ENCODE data around the gene UHMK1. TPM values are rescaled to one million over a fixed set of nuclear protein-coding genes. Genes with fewer than 3 reads are reported as not detected.
A peak's percentile ranks its signal among the peaks of the same experiment; 100 is the strongest.

UHMK1 gene
- total and polyA plus RNA-seq, 2 of the 4 experiments (the other 2 are of a cell fraction), result 15.6 to 57.9 TPM

- peak overlapping the region; percentile 97; the same call in 1 of the 2 replicates for H2BK120ac ChIP-seq (ENCODE audit: low read depth, low read length)
- no peak overlapping the region for H4K91ac ChIP-seq (ENCODE audit: insufficient read depth, low read depth, low read length)
- no peak overlapping the region for H4K5ac ChIP-seq (ENCODE audit: low read depth, low read length)
- BruUV-seq (replicated peaks), result no TSS peak
- WGBS, 2 experiments (ENCODE audit: extremely low coverage in 2 of 2, insufficient read length in 1 of 2), result 100% methylated on average over 1 of the region's 3 CpGs; no CpG with 5 or more reads in 1 of the 2 experiments
- no peak overlapping the region for H3K23ac ChIP-seq (ENCODE audit: low read depth, low read length)
- H3K18ac ChIP-seq (ENCODE audit: low read depth, low read length), result no peak overlapping the region
- no peak for DNase-seq
- H3K36me3 ChIP-seq (ENCODE audit: control insufficient read depth, insufficient read depth, low read length), result no peaks in the 10 kb centered on the region
- H3K4me1 ChIP-seq (ENCODE audit: control insufficient read depth, insufficient read depth, low read length), result peaks cover 9% of the 10 kb centered on the region
- no peak overlapping the region for H4K8ac ChIP-seq (ENCODE audit: low read depth in 2 of 2, low read length in 2 of 2)
- H3K9me3 ChIP-seq (ENCODE audit: control insufficient read depth, insufficient read depth, low read length), result no peaks in the 10 kb centered on the region
- in situ Hi-C loops (cut with MboI; ENCODE audit: low sequenced_read_pairs) (no loop called here), dilution Hi-C loops (cut with HindIII; ENCODE audit: low sequenced_read_pairs, unreplicated experiment) (no loop called here), intact Hi-C loops (cut with micrococcal nuclease) (no loop called here)
- H4K20me1 ChIP-seq (ENCODE audit: insufficient read depth, low read length), result no peaks in the 10 kb centered on the region
- no peak overlapping the region for H2AFZ ChIP-seq (replicated peaks; ENCODE audit: low read length, poor library complexity)
- H3K27me3 ChIP-seq (ENCODE audit: control insufficient read depth, insufficient read depth, low read length), result no peaks in the 10 kb centered on the region
- no peak overlapping the region for H3K9ac ChIP-seq (ENCODE audit: low read depth, low read length)
- H3K56ac ChIP-seq (ENCODE audit: extremely low read depth, insufficient read depth, low read length), result no peak overlapping the region
- H2BK15ac ChIP-seq (ENCODE audit: low read depth, low read length), result peak overlapping the region; percentile 87; the same call in 1 of the 3 replicates
- peak overlapping the region; percentile 96 for H2BK5ac ChIP-seq (ENCODE audit: low read depth, low read length, poor library complexity, severe bottlenecking)
- TF ChIP-seq SMC3 (IDR thresholded peaks at IDR 0.05; ENCODE audit: low read depth, low read length) (no peak), RCOR1 (IDR thresholded peaks at IDR 0.05; ENCODE audit: insufficient replicate concordance, low read length) (no peak), MAFK (IDR thresholded peaks at IDR 0.05; ENCODE audit: low read depth, low read length) (no peak), USF2 (IDR thresholded peaks at IDR 0.05; ENCODE audit: low read depth, low read length) (no peak), RFX5 (IDR thresholded peaks at IDR 0.05; ENCODE audit: low read depth, low read length) (no peak), NFE2L2 (IDR thresholded peaks at IDR 0.05; ENCODE audit: low read depth, low read length) (no peak), CTCF (conservative IDR thresholded peaks at IDR 0.05; ENCODE audit: low read depth, low read length) (no peak), CHD1 (IDR thresholded peaks at IDR 0.05; ENCODE audit: low read depth, low read length) (no peak), POLR2A (IDR thresholded peaks at IDR 0.05; ENCODE audit: low read depth, low read length) (no peak), ELK1 (IDR thresholded peaks at IDR 0.05; ENCODE audit: borderline replicate concordance, low read depth, low read length) (no peak), MXI1 (IDR thresholded peaks at IDR 0.05; ENCODE audit: borderline replicate concordance, low read depth, low read length) (no peak), FOS (IDR thresholded peaks at IDR 0.05; ENCODE audit: low read depth, low read length) (no peak), RAD21 (IDR thresholded peaks at IDR 0.05; ENCODE audit: low read length) (no peak), MAZ (IDR thresholded peaks at IDR 0.05; ENCODE audit: borderline replicate concordance, low read depth, low read length) (no peak), BHLHE40 (IDR thresholded peaks at IDR 0.05; ENCODE audit: low read depth, low read length) (no peak)
- ChIA-PET CTCF (no interaction called here), POLR2A (ENCODE audit: unreplicated experiment) (interaction anchor here (0.6 kb wide), 1 partner anchor 1980 kb away, joined by 3 read pairs; no protein-coding TSS in a partner anchor)
- H3K27ac ChIP-seq (ENCODE audit: insufficient read depth, low read length), result no peak overlapping the region
- no peak overlapping the region for H2AK9ac ChIP-seq (replicated peaks; ENCODE audit: low read depth, low read length, poor library complexity)
- ATAC-seq (ENCODE audit: low read depth), result no peak
- H2AK5ac ChIP-seq (ENCODE audit: low read depth, low read length), result no peak overlapping the region
- H3K4me3 ChIP-seq (ENCODE audit: insufficient read depth, low read depth, low read length), result no peak overlapping the region
- no peak overlapping the region for H3K4ac ChIP-seq (ENCODE audit: low read depth, low read length)
- peaks cover 3% of the 10 kb centered on the region; the same call in 1 of the 2 replicates for H3K9me1 ChIP-seq (ENCODE audit: insufficient read depth, low read length)
- no peaks in the 10 kb centered on the region; a peak in 1 of 4 replicates for H3K79me1 ChIP-seq (ENCODE audit: low read depth in 1 of 2, low read length in 2 of 2)
- no peak overlapping the region for H3K4me2 ChIP-seq (ENCODE audit: low read depth, low read length)
- H2BK20ac ChIP-seq (ENCODE audit: low read depth, low read length), result peak overlapping the region; percentile 50; the same call in 1 of the 2 replicates
- no peak overlapping the region for H3K14ac ChIP-seq (replicated peaks; ENCODE audit: low read depth, low read length)
Observed at GRCh38 chr1:162543228-162543627, 45.6 kb downstream of the UHMK1 start.

Measured in IMR-90 (cell line).